ENCODE results near the gene LRRC7.

DNA sequence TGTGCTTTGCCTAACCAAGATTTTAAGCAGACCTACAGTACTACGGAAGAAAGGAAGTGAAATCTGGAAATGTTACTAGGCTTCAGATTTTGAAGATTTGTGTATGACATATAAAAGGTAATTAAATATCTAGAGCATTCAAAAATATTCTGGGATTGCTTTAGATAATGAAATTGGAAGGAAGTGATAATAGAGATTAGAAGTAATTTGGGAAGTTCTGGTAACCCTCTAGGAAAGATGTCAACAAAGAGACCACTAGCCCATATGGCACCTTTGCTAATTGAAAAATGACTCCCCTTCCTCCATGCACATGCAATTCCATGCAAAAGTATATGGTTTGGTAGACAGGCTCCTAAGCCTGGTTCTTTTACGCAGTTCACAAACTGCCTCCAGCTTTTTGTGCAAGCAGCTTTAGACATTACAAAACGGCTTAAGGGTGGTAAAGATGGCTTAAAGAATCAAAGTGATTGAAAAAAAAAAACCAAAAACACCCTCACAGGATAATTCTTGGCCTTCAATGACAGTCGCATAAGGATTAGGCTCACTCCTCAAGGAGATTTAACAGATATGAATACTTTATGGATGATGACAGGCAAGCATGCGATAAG, 81.8 kb downstream of the LRRC7 start:
- TF ChIP-seq POLR2AphosphoS5 (IDR thresholded peaks at IDR 0.05; ENCODE audit: low read depth) (no peak), REST (IDR thresholded peaks at IDR 0.05; ENCODE audit: unreplicated experiment) (no peak), CREB1 (CRISPR knock-in tag; IDR thresholded peaks at IDR 0.05; ENCODE audit: low read depth) (no peak), EZH2 (IDR thresholded peaks at IDR 0.05; ENCODE audit: low read depth, unreplicated experiment) (no peak), JUNB (IDR thresholded peaks at IDR 0.05; ENCODE audit: unreplicated experiment) (no peak), EZH2phosphoT487 (IDR thresholded peaks at IDR 0.05; ENCODE audit: unreplicated experiment) (no peak), ZNF331 (CRISPR knock-in tag; IDR thresholded peaks at IDR 0.05; ENCODE audit: low read depth) (no peak), NANOG (IDR thresholded peaks at IDR 0.05; ENCODE audit: borderline replicate concordance) (no peak)
- TF ChIP-seq, protein P1, sequence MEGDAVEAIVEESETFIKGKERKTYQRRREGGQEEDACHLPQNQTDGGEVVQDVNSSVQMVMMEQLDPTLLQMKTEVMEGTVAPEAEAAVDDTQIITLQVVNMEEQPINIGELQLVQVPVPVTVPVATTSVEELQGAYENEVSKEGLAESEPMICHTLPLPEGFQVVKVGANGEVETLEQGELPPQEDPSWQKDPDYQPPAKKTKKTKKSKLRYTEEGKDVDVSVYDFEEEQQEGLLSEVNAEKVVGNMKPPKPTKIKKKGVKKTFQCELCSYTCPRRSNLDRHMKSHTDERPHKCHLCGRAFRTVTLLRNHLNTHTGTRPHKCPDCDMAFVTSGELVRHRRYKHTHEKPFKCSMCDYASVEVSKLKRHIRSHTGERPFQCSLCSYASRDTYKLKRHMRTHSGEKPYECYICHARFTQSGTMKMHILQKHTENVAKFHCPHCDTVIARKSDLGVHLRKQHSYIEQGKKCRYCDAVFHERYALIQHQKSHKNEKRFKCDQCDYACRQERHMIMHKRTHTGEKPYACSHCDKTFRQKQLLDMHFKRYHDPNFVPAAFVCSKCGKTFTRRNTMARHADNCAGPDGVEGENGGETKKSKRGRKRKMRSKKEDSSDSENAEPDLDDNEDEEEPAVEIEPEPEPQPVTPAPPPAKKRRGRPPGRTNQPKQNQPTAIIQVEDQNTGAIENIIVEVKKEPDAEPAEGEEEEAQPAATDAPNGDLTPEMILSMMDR (conservative IDR thresholded peaks at IDR 0.05; ENCODE audit: low read depth in 2 of 2) = no peak
- TF ChIP-seq, protein P2, sequence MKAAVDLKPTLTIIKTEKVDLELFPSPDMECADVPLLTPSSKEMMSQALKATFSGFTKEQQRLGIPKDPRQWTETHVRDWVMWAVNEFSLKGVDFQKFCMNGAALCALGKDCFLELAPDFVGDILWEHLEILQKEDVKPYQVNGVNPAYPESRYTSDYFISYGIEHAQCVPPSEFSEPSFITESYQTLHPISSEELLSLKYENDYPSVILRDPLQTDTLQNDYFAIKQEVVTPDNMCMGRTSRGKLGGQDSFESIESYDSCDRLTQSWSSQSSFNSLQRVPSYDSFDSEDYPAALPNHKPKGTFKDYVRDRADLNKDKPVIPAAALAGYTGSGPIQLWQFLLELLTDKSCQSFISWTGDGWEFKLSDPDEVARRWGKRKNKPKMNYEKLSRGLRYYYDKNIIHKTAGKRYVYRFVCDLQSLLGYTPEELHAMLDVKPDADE (IDR thresholded peaks at IDR 0.05) = no peak
